Subcutaneous abdominal adipose tissue (tissue), 5 donors: ENCODE data around the gene TINAGL1.

Experiments
- H3K27ac ChIP-seq: one replicate; pipeline ENCODE4 v1.7.0; 2013; ENCODE audit warnings: low read depth, mild to moderate bottlenecking, inconsistent platforms, low read length, moderate library complexity
- H3K27me3 ChIP-seq, 5 donors: one replicate each; pipeline ENCODE4 v1.7.0; 2013; ENCODE audit warnings: low read length in 5 of 5, inconsistent platforms in 1 of 5; ENCODE audit not compliant: control insufficient read depth in 5 of 5, insufficient read depth in 4 of 5
- H3K36me3 ChIP-seq, 5 donors: one replicate each; pipeline ENCODE4 v1.7.0; 2013; ENCODE audit warnings: low read length in 5 of 5; ENCODE audit not compliant: control insufficient read depth in 5 of 5, insufficient read depth in 5 of 5
- H3K4me1 ChIP-seq, 5 donors: one replicate each; pipeline ENCODE4 v1.7.0; 2013; ENCODE audit warnings: low read length in 5 of 5, mild to moderate bottlenecking in 3 of 5, moderate library complexity in 1 of 5; ENCODE audit not compliant: control insufficient read depth in 5 of 5, insufficient read depth in 5 of 5
- H3K4me3 ChIP-seq, 5 donors: one replicate each; pipeline ENCODE4 v1.7.0; 2013; ENCODE audit warnings: low read length in 5 of 5, low read depth in 1 of 5
- H3K9ac ChIP-seq, 5 donors: one replicate each; pipeline ENCODE4 v1.7.0; 2013; ENCODE audit warnings: low read length in 5 of 5, mild to moderate bottlenecking in 4 of 5, moderate library complexity in 3 of 5
- H3K9me3 ChIP-seq, 5 donors: one replicate each; pipeline ENCODE4 v1.7.0; 2013; ENCODE audit warnings: low read length in 5 of 5; ENCODE audit not compliant: control insufficient read depth in 5 of 5
- donor health status: healthy.
- donor health status: healthy.
- donor health status: healthy.
- donor health status: healthy.
- donor health status: healthy.

TINAGL1 gene

DNA sequence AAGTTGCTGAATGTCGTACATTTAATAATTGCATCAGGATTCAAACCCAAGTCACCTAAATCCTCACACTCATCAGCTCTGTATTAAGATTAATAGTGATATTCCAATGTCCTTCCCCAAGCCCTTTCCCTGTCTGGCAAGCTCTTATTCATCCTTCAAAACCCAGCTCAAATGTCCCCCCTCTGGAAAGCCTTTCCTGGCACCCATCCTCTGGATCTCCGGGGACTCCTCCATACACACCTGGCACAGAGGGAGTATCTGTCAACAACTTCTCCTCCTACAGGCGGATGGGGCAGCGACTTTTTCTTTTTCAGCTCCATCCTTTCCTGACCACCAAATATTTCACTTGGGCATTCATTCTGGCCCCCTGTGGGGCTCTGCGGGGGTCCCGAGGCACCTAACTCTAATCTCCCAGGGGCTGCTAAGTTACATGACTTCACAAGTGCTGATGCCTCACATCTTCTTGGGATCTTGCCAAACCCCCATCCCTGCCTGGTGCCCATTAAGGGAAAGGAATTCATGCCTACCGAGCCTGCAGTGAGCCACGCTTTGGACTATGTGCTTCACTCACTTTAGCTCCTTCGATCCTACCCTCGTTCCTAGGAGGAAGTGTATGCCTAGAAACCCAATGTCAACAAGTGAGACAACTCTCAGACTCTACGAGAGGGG, 15.2 kb downstream of the TINAGL1 start:
- no peak overlapping the region for H3K4me3 ChIP-seq

DNA sequence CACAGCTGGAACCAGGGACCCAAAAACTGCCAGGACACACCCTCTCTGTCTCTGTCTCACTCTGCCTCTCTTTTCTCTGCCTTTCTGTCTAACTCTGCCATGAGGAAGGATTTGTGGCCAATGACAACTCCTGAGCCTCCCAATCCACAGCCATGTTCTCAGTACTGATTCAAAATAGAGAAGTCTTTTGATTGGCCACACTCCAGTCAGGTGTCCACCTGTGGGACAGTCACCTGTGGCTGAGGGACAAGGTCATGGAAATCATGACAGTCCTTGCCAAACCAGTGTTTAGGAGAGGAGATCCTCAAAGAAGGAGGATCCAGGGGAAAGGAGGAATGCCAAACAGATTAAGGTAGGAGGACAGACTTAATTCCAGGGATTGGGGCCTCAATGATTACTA, 15.8 kb downstream of the TINAGL1 start:
- no peak overlapping the region for H3K4me3 ChIP-seq
- peaks cover 0 to 4% (median 0%) of the 10 kb centered on the region in 5 donors for H3K36me3 ChIP-seq
- peaks cover 4 to 49% (median 36%) of the 10 kb centered on the region in 5 donors for H3K4me1 ChIP-seq
- no peak overlapping the region for H3K27ac ChIP-seq
- no peaks in the 10 kb centered on the region for H3K27me3 ChIP-seq
- H3K9me3 ChIP-seq = no peaks in the 10 kb centered on the region
- no peak overlapping the region for H3K9ac ChIP-seq

More for the DNA sequence above, 15.2 kb downstream of the TINAGL1 start:
- no peak overlapping the region for H3K27ac ChIP-seq
- H3K4me1 ChIP-seq = peaks cover 4 to 54% (median 40%) of the 10 kb centered on the region in 5 donors
- peaks cover 0 to 4% (median 0%) of the 10 kb centered on the region in 5 donors for H3K36me3 ChIP-seq
- H3K9me3 ChIP-seq = no peaks in the 10 kb centered on the region
- no peak overlapping the region for H3K9ac ChIP-seq
- H3K27me3 ChIP-seq = no peaks in the 10 kb centered on the region

DNA sequence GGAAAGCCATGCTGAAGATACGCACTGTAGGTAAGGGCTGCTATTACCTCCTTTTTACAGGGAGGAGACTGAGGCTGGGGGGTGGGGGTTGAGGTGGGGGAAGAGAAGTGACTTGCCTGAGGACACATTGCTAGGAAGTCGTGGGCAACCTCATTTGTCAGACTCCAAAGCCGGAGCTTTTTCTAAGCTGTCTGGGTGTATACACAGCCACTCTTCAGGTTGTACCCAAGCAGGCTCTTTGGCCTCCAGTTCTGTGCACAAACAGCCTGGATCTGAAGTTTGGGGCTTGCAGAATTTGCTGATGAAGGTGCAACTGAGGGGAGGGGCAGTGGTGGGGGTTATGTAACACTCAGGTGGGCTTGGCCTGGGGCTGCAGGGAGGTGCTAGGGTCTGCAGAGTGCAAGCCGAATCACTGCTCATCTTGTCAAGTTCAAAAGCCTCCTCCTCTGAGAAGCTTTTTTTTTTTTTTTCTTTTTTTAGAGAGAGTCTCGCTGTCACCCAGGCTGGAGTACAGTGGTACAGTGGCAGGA, 16.9 kb downstream of the TINAGL1 start:
- no peaks in the 10 kb centered on the region for H3K27me3 ChIP-seq
- H3K4me1 ChIP-seq = peaks cover 0 to 47% (median 25%) of the 10 kb centered on the region in 5 donors

DNA sequence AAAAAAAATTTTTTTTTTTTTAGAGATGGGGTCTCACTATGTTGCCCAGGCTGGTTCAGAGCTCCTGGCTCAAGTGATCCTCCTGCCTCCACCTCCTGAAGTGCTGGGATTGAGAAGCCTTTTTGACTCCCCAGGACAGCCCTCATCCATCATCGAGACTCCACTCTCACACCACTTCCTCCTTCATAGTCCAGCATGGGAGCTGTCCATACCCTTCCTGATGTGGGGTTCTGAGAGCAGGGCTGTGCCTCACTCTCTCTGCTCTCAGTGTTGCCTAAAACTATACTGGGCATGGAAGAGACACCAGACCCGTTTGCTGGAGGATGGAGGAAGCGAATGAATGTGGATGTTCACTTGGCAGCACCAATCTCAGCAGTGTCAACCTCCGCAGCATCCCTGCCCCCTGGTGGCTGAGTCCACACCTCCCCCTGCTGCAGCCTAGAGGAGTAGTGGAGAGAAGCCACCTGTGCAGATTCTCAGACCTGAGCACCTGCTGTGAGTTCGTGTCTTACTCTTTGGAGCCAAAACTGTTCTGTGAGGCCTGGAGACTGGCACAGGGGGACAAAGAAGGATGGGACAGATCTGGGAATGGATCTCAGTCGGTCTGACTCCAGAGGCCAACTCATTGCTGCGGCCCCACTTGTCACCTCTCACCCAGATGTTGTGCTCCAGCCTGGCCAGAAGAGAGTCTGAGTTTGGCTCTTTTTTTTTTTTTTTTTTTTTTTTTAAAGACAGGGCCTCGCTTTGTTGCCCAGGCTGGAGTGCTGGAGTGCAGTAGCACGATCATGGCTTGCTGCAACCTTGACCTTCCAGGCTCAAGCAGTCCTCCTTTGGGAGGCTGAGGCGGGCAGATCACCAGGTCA, 17.7 kb downstream of the TINAGL1 start:
- H3K36me3 ChIP-seq = no peaks in the 10 kb centered on the region
- no peak overlapping the region for H3K27ac ChIP-seq
- H3K4me1 ChIP-seq = peaks cover 0 to 43% (median 18%) of the 10 kb centered on the region in 5 donors
- H3K9me3 ChIP-seq = no peaks in the 10 kb centered on the region
- H3K9ac ChIP-seq = no peak overlapping the region
- no peaks in the 10 kb centered on the region for H3K27me3 ChIP-seq
- peak overlapping the region in 3 of 5 donors; percentile 11 to 42 (median 12) for H3K4me3 ChIP-seq

More for the DNA sequence above, 16.9 kb downstream of the TINAGL1 start:
- no peaks in the 10 kb centered on the region for H3K9me3 ChIP-seq
- no peaks in the 10 kb centered on the region for H3K36me3 ChIP-seq
- no peak overlapping the region for H3K9ac ChIP-seq
- no peak overlapping the region for H3K4me3 ChIP-seq
- no peak overlapping the region for H3K27ac ChIP-seq

GRCh38 chr1:31595836-31596736, 19.8 kb downstream of the TINAGL1 start:
- Histone ChIP-seq H3K27me3 (no peaks in the 10 kb centered on the region), H3K9me3 (no peaks in the 10 kb centered on the region), H3K4me3 (no peak overlapping the region), H3K27ac (peak overlapping the region; percentile 19), H3K4me1 (peaks cover 0 to 37% (median 12%) of the 10 kb centered on the region in 5 donors), H3K9ac (no peak overlapping the region), H3K36me3 (no peaks in the 10 kb centered on the region)

DNA sequence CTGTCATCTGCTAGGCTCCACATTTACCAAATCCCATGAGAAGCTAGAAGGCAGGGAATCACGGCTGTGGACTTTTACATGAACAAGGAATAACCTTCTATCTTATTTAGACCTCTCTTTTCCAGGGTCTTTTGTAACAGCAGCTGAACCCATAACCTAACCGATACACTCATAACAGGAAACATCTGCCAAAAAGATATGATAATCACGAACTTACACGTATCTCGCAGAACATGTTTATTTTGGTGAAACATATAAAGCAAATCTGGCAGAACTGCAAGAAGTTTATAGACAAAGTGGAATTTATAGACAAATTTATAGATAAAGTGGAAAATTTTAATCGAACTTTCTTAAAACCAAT, 20.4 kb downstream of the TINAGL1 start:
- Histone ChIP-seq H3K9me3 (no peaks in the 10 kb centered on the region), H3K4me3 (no peak overlapping the region), H3K4me1 (peaks cover 0 to 37% (median 12%) of the 10 kb centered on the region in 5 donors), H3K9ac (no peak overlapping the region), H3K27ac (no peak overlapping the region), H3K27me3 (no peaks in the 10 kb centered on the region), H3K36me3 (no peaks in the 10 kb centered on the region)

- Histone ChIP-seq H3K4me1 (peaks cover 0 to 33% (median 8%) of the 10 kb centered on the region in 5 donors), H3K9me3 (no peaks in the 10 kb centered on the region), H3K27ac (no peak overlapping the region), H3K9ac (no peak overlapping the region), H3K36me3 (no peaks in the 10 kb centered on the region), H3K27me3 (no peaks in the 10 kb centered on the region), H3K4me3 (no peak overlapping the region)
Measured at GRCh38 chr1:31598980-31599379, 22.7 kb downstream of the TINAGL1 start.

DNA sequence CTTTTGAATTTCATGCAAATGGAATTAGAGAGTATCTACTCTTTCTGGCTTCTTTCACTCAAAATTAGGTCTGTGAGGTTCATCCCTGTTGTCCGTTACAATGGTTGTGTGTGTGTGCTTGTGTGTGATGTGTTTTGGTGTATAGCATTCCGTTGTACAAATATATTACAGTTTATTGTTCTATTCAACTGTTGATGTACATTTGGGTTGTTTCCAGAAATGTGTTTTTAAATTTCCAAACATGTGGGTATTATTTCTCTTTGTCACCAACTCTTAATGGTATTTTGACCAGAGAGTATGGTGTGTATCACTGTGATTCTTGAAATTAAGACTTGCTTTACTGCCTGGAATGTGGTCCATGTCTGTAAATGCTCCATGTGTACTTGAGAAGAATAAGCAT, 24.3 kb downstream of the TINAGL1 start:
- peaks cover 0 to 20% (median 0%) of the 10 kb centered on the region in 5 donors for H3K4me1 ChIP-seq
- no peak overlapping the region for H3K4me3 ChIP-seq
- no peak overlapping the region for H3K9ac ChIP-seq
- H3K27ac ChIP-seq = no peak overlapping the region
- no peaks in the 10 kb centered on the region for H3K36me3 ChIP-seq
- no peaks in the 10 kb centered on the region for H3K27me3 ChIP-seq
- H3K9me3 ChIP-seq = no peaks in the 10 kb centered on the region

DNA sequence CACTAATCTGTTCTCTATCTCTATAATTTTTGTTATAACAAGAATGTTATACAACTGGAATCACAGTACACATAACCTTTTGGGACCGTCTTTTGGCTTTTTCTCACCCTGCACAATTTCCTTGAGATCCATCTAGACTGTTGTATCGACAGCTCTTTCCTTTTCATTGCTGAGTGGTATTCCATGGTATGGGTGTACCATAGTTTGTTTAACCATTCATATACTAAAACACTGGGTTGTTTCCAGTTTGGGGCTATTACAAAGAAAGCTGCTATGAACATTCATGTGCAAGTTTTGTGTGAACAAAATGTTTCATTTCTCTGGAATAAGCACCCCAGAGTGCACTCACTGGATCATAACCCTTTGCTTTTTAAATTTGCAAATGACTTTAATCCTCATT, 25.8 kb downstream of the TINAGL1 start:
- no peaks in the 10 kb centered on the region for H3K36me3 ChIP-seq
- no peak overlapping the region for H3K27ac ChIP-seq
- H3K4me1 ChIP-seq = peaks cover 0 to 10% (median 0%) of the 10 kb centered on the region in 5 donors
- H3K9ac ChIP-seq = no peak overlapping the region
- H3K4me3 ChIP-seq = no peak overlapping the region
- no peaks in the 10 kb centered on the region for H3K9me3 ChIP-seq
- no peaks in the 10 kb centered on the region for H3K27me3 ChIP-seq
